GM12878 (cell line): ENCODE results near the gene SLC17A7. TPM values are rescaled to one million over a fixed set of nuclear protein-coding genes. Genes with fewer than 3 reads are reported as not detected.

Experiments used
- ATAC-seq: fragments of 200-7000 bp; cut with Tn5 transposase; 3 replicates; pipeline ENCODE4 v1.9.1; 2020; ENCODE audit warnings: mild to moderate bottlenecking, moderate library complexity
- BruUV-seq: library from RNA; stranded (reverse); fragments of 400-500 nt; replicated peaks from 2 replicates; lab custom pipeline; 2021; lab: Mats Ljungman, UMichigan
- CTCF ChIA-PET: fragments of 300-600 bp; sonication (Branson Sonifier 250); formaldehyde crosslinking; extraction: SDS; loops from one replicate; lab custom pipeline; 2021; ENCODE audit warnings: inconsistent platforms; lab: Yijun Ruan, JAX
- POLR2A ChIA-PET: fragments of 350-600 bp; formaldehyde crosslinking; extraction: SDS; loops from one replicate; lab custom pipeline; 2021; ENCODE audit warnings: inconsistent platforms; lab: Charles Lee
- RAD21 ChIA-PET: fragments of 300-600 bp; sonication (Branson Sonifier 250); formaldehyde crosslinking; loops from one replicate; lab custom pipeline; 2023; ENCODE audit warnings: antibody characterized with exemption; ENCODE audit not compliant: unreplicated experiment; lab: Charles Lee
- SMC1A ChIA-PET: fragments of 300-600 bp; sonication (Branson Sonifier 250); formaldehyde crosslinking; loops from one replicate; lab custom pipeline; 2023; ENCODE audit not compliant: unreplicated experiment, uncharacterized antibody; lab: Charles Lee
- DNase-seq: peaks from one replicate; pipeline ENCODE4 v3.0.0-alpha.2; 2011; ENCODE audit warnings: low read depth, low spot score
- FAIRE-seq: peaks from 3 replicates; lab custom pipeline; 2011; peaks lifted over from hg19 to GRCh38; lab: Jason Lieb, UNC
- H2AFZ ChIP-seq: 2 replicates; pipeline ENCODE4 v1.6.0; 2011; ENCODE audit warnings: low read depth, low read length, control low read depth; ENCODE audit not compliant: control insufficient read depth
- H3K27ac ChIP-seq: 2 replicates; pipeline ENCODE4 v1.5.1; 2011; ENCODE audit warnings: control low read depth; ENCODE audit not compliant: control insufficient read depth, insufficient read depth
- H3K27me3 ChIP-seq, 2 experiments: replicated peaks in 1 of 2; 2 replicates each; pipeline versions ENCODE4 v1.6.0 to v1.6.1; 2011; ENCODE audit warnings: low read length in 1 of 2; ENCODE audit not compliant: control insufficient read depth in 2 of 2, insufficient read depth in 2 of 2
- H3K36me3 ChIP-seq, 2 experiments: 2 replicates each; pipeline ENCODE4 v1.5.1; 2011; ENCODE audit warnings: low read length in 1 of 2; ENCODE audit not compliant: control insufficient read depth in 2 of 2, insufficient read depth in 2 of 2
- H3K4me1 ChIP-seq: 2 replicates; pipeline ENCODE4 v1.6.1; 2011; ENCODE audit warnings: mild to moderate bottlenecking, low read length, moderate library complexity, mixed read lengths; ENCODE audit not compliant: control insufficient read depth, insufficient read depth
- H3K4me2 ChIP-seq: 2 replicates; pipeline ENCODE4 v1.6.0; 2011; ENCODE audit warnings: control low read depth; ENCODE audit not compliant: control insufficient read depth, insufficient read depth
- H3K4me3 ChIP-seq: fragments of 200-600 bp; sonication (generic); 2 replicates; pipeline ENCODE4 v1.5.1; 2016
- H3K79me2 ChIP-seq: 2 replicates; pipeline ENCODE4 v1.6.0; 2011; ENCODE audit warnings: low read length; ENCODE audit not compliant: control insufficient read depth, insufficient read depth
- H3K9ac ChIP-seq: 2 replicates; pipeline ENCODE4 v1.8.0; 2011; ENCODE audit warnings: low read length, control low read depth, mixed read lengths; ENCODE audit not compliant: control insufficient read depth, insufficient read depth
- H3K9me3 ChIP-seq: replicated peaks from 3 replicates; pipeline ENCODE4 v1.5.1; 2011; ENCODE audit warnings: mild to moderate bottlenecking, low read length; ENCODE audit not compliant: control insufficient read depth, insufficient read depth
- H4K20me1 ChIP-seq: 2 replicates; pipeline ENCODE4 v1.6.0; 2011; ENCODE audit not compliant: control insufficient read depth, insufficient read depth
- CEBPB ChIP-seq, 2 experiments: fragments of 150-350 bp in 1 of 2; IDR thresholded peaks; 2 replicates each; pipeline ENCODE4 v1.6.1; 2012 to 2014; ENCODE audit warnings: low read depth in 2 of 2, low read length in 2 of 2, borderline replicate concordance in 1 of 2, inconsistent platforms in 1 of 2
- CHD1 ChIP-seq: IDR thresholded peaks from 2 replicates; pipeline ENCODE4 v1.6.1; 2012; ENCODE audit warnings: low read depth, low read length, improper control_type of control experiment
- FOXK2 ChIP-seq: fragments of 450-650 bp; IDR thresholded peaks from 2 replicates; pipeline ENCODE4 v1.6.1; 2017; ENCODE audit warnings: mild to moderate bottlenecking, moderate library complexity
- IKZF1 ChIP-seq: fragments of 450-650 bp; conservative IDR thresholded peaks from 2 replicates; pipeline ENCODE4 v1.6.1; 2017; ENCODE audit warnings: antibody characterized with exemption, mild to moderate bottlenecking
- JUND ChIP-seq: IDR thresholded peaks from 2 replicates; pipeline ENCODE4 v1.6.1; 2012; ENCODE audit warnings: low read depth, mild to moderate bottlenecking, low read length, improper control_type of control experiment, moderate library complexity
- POU2F2 ChIP-seq: IDR thresholded peaks from 3 replicates; pipeline ENCODE4 v1.6.1; 2011; ENCODE audit warnings: low read depth, mild to moderate bottlenecking, low read length, borderline replicate concordance
- PRDM15 ChIP-seq: fragments of 450-650 bp; formaldehyde crosslinking; IDR thresholded peaks from 2 replicates; pipeline ENCODE4 v1.4.0; 2020; ENCODE audit warnings: mild to moderate bottlenecking, moderate library complexity
- SIX5 ChIP-seq: IDR thresholded peaks from 2 replicates; pipeline ENCODE4 v1.6.1; 2011; ENCODE audit warnings: mild to moderate bottlenecking, low read depth, low read length, moderate library complexity; ENCODE audit not compliant: severe bottlenecking
- SKIL ChIP-seq: fragments of 450-650 bp; IDR thresholded peaks from 2 replicates; pipeline ENCODE4 v1.6.1; 2017; ENCODE audit warnings: mild to moderate bottlenecking, low read depth, inconsistent platforms; ENCODE audit not compliant: poor library complexity, severe bottlenecking
- WGBS: methylation state at CpG from one replicate; pipeline ENCODE4 v1.1.6; 2016; ENCODE audit warnings: low lambda C conversion rate; ENCODE audit not compliant: insufficient replicate concordance, insufficient coverage; ENCODE audit errors: missing lambda C conversion rate; 5-methylcytosine and 5-hydroxymethylcytosine counted together
- in situ Hi-C: fragments of 300-500 bp; cut with MboI; formaldehyde crosslinking; loops from 9 replicates; pipeline ENCODE4 v1.14.3; 2018; ENCODE audit warnings: mixed read lengths
- intact Hi-C: fragments of 100-400 bp; cut with micrococcal nuclease; formaldehyde crosslinking; loops from one replicate; pipeline ENCODE4 v1.14.2; 2022; ENCODE audit not compliant: unreplicated experiment
- polyA plus RNA-seq, 11 experiments: library from polyadenylated mRNA; depleted of rRNA in 4 of 11; unstranded in 6 of 11; stranded (reverse) in 5 of 11; fragments of >200 nt; fragmentation: Nextera tagmentation in 4 of 11; fragmentation: Illumina TruSeq in 1 of 11; extraction: Ambion mirVana in 4 of 11; extraction: Trizol in 1 of 11; gene quantifications; 1 replicate in 1 of 11; 2 replicates in 10 of 11; pipeline versions ENCODE4 v1.2.1 to v1.2.3, GENCODE V29; 2011 to 2016; ENCODE audit warnings: inconsistent platforms in 2 of 11, missing spikeins in 2 of 11, low read depth in 1 of 11
- total RNA-seq, 4 experiments: library from RNA; depleted of rRNA in 3 of 4; stranded (reverse); fragments of >200 nt in 3 of 4; fragmentation: Illumina TruSeq in 1 of 4; extraction: Trizol in 1 of 4; gene quantifications; 2 replicates each; pipeline versions ENCODE4 v1.2.1 to v1.2.3, GENCODE V29; 2013 to 2021

The SLC17A7 gene
- total and polyA plus RNA-seq, 10 of the 15 experiments (the other 5 are each of a cell fraction or from before 2014, with no cell fraction given) = 0.03 to 0.24 (median 0.06) TPM; not detected in 6

- DNase-seq (no peak), ATAC-seq (no peak), FAIRE-seq (no peak)
- ChIA-PET SMC1A (interaction anchor here (0.7 to 9.0 kb wide), 4 partner anchors 19 to 97 kb away, joined by 4 to 53 read pairs (median 10); partner anchors contain the start of gene FLT3LG), CTCF (interaction anchor here (1.7 to 5.1 kb wide), 2 partner anchors 11 to 20 kb away, joined by 4 to 46 read pairs; no protein-coding TSS in a partner anchor), POLR2A (interaction anchor here (0.5 to 6.1 kb wide), 8 partner anchors 21 to 457 kb away, joined by 3 to 81 read pairs (median 6); partner anchors contain the start of genes FLT3LG, GYS1, RPS11 and RUVBL2), RAD21 (interaction anchor here (0.7 to 9.0 kb wide), 2 partner anchors 21 to 239 kb away, joined by 3 to 90 read pairs; no protein-coding TSS in a partner anchor)
- 86% methylated on average over 7 of the region's 7 CpGs for WGBS
- H3K27ac ChIP-seq = peak overlapping the region; percentile 48
- peaks cover 12% of the 10 kb centered on the region for H3K4me1 ChIP-seq
- H3K4me2 ChIP-seq = peak overlapping the region; percentile 98
- H3K27me3 ChIP-seq = no peaks in the 10 kb centered on the region
- H3K9ac ChIP-seq = peak overlapping the region; percentile 99
- H3K4me3 ChIP-seq = peak overlapping the region; percentile 85
- H3K36me3 ChIP-seq = peaks cover 2 to 6% of the 10 kb centered on the region in 2 experiments; a peak in 3 of 4 replicates
- H3K79me2 ChIP-seq = peaks cover 32% of the 10 kb centered on the region
- intact Hi-C loops (loop anchor here (5.0 kb wide), 1 partner anchor 118 kb away; no protein-coding TSS in a partner anchor), in situ Hi-C loops (no loop called here)
- H4K20me1 ChIP-seq = no peaks in the 10 kb centered on the region; the same call in 1 of the 2 replicates
- H2AFZ ChIP-seq = no peak overlapping the region
- no peaks in the 10 kb centered on the region for H3K9me3 ChIP-seq
- BruUV-seq = no TSS peak
- no peak for TF ChIP-seq CEBPB (IDR thresholded peaks at IDR 0.05; ENCODE audit: borderline replicate concordance in 1 of 2, low read depth in 2 of 2, low read length in 2 of 2)
- no peak for TF ChIP-seq POU2F2
- TF ChIP-seq IKZF1 = no peak
- TF ChIP-seq FOXK2 = no peak
- TF ChIP-seq CHD1 = no peak
- no peak for TF ChIP-seq JUND
- no peak for TF ChIP-seq SIX5
- no peak for TF ChIP-seq SKIL
- no peak for TF ChIP-seq PRDM15 (CRISPR knock-in tag)
These were observed 9.1 kb upstream of the SLC17A7 start for GRCh38 chr19:49450405-49450804.
